K562 (cell line): ENCODE measurements around the gene NR2F6. TPM values are rescaled to one million over a fixed set of nuclear protein-coding genes. Genes with fewer than 3 reads are reported as not detected.

Experiments
- BDP1 ChIP-seq: IDR thresholded peaks from 3 replicates; pipeline ENCODE4 v1.6.1; 2011; ENCODE audit not compliant: insufficient read length, insufficient read depth
- BRD4 ChIP-seq: fragments of 200-600 bp; sonication (generic); IDR thresholded peaks from 2 replicates; pipeline ENCODE4 v1.6.1; 2017; ENCODE audit warnings: inconsistent platforms
- FOS ChIP-seq: IDR thresholded peaks from 3 replicates; pipeline ENCODE4 v1.6.1; 2011; ENCODE audit not compliant: insufficient read length; ENCODE audit errors: extremely low read depth
- FOXA3 ChIP-seq, 2 experiments: fragments of 450-650 bp in 1 of 2; sonication (generic) in 1 of 2; formaldehyde crosslinking; IDR thresholded peaks in 1 of 2; conservative IDR thresholded peaks in 1 of 2; 2 replicates each; pipeline versions ENCODE4 v1.4.0 to v1.8.0; 2020 to 2022; ENCODE audit warnings: mild to moderate bottlenecking in 2 of 2, missing genetic modification reagents in 1 of 2
- HDAC6 ChIP-seq: IDR thresholded peaks from 2 replicates; pipeline ENCODE4 v1.6.1; 2012; ENCODE audit warnings: low read depth, mild to moderate bottlenecking, control low read depth, inconsistent platforms, low read length, moderate library complexity
- POLR2AphosphoS2 ChIP-seq: IDR thresholded peaks from 2 replicates; pipeline ENCODE4 v1.6.1; 2012; ENCODE audit warnings: low read length, improper control_type of control experiment
- REST ChIP-seq, 2 experiments: fragments of 450-650 bp; formaldehyde crosslinking in 1 of 2; IDR thresholded peaks; 2 replicates each; pipeline versions ENCODE4 v1.4.0 to v1.6.1; 2014 to 2020; ENCODE audit warnings: mild to moderate bottlenecking in 2 of 2, borderline replicate concordance in 1 of 2, low read depth in 1 of 2
- SMAD4 ChIP-seq: fragments of 250-450 bp; sonication (Bioruptor Pico); conservative IDR thresholded peaks from 2 replicates; pipeline ENCODE4 v1.8.0; 2021; ENCODE audit warnings: inconsistent platforms, mild to moderate bottlenecking, moderate library complexity
- WHSC1 ChIP-seq: IDR thresholded peaks from one replicate; pipeline ENCODE4 v1.6.1; 2012; ENCODE audit warnings: low read length, control low read depth, inconsistent platforms
- ZFP36 ChIP-seq: fragments of 150-350 bp; IDR thresholded peaks from 2 replicates; pipeline ENCODE4 v1.6.1; 2018; ENCODE audit warnings: low read length, low read depth; ENCODE audit not compliant: partially characterized antibody
- ZNF316 ChIP-seq: fragments of 450-650 bp; IDR thresholded peaks from 2 replicates; pipeline ENCODE4 v1.6.1; 2016
- polyA plus RNA-seq, 8 experiments: library from polyadenylated mRNA; depleted of rRNA in 4 of 8; stranded (reverse) in 5 of 8; unstranded in 3 of 8; fragments of >200 nt; fragmentation: Nextera tagmentation in 2 of 8; fragmentation: Illumina TruSeq in 1 of 8; extraction: Ambion mirVana in 2 of 8; extraction: Trizol in 1 of 8; gene quantifications; 2 replicates each; pipeline versions ENCODE4 v1.2.1 to v1.2.3, GENCODE V29; 2011 to 2014; ENCODE audit warnings: inconsistent platforms in 1 of 8, missing spikeins in 1 of 8
- total RNA-seq, 7 experiments: library from RNA; depleted of rRNA in 6 of 7; stranded (reverse); fragments of >200 nt in 6 of 7; fragmentation: Illumina TruSeq in 2 of 7; extraction: Trizol in 2 of 7; gene quantifications; 2 replicates each; pipeline versions ENCODE4 v1.2.1 to v1.2.3, GENCODE V29; 2011 to 2021; ENCODE audit warnings: low replicate concordance in 1 of 7

The NR2F6 gene
- total and polyA plus RNA-seq, 9 of the 15 experiments (the other 6 are each of a cell fraction or from before 2014, with no cell fraction given), result 0.76 to 97.5 (median 18.8) TPM

GRCh38 chr19:17266975-17267788 lies 21.5 kb upstream of the NR2F6 start, which contains the start of gene BABAM1 (continued):
- TF ChIP-seq REST (IDR thresholded peaks at IDR 0.05; ENCODE audit: borderline replicate concordance) (peak; percentile 98), REST (CRISPR knock-in tag; IDR thresholded peaks at IDR 0.05; ENCODE audit: low read depth) (no peak), POLR2AphosphoS2 (0 out of 2 replicates have a peak, but pooled peaks have one; percentile 53), BDP1 (no peak), FOS (peak; percentile 97), FOXA3 (CRISPR knock-in tag; conservative IDR thresholded peaks at IDR 0.05 in 1 of 2, IDR thresholded peaks at IDR 0.05 in 1 of 2) (no peak), ZFP36 (no peak), BRD4 (peak; percentile 45; the same call in 1 of the 2 replicates), WHSC1 (no peak), ZNF316 (no peak), SMAD4 (CRISPR knock-in tag) (peak; percentile 73), HDAC6 (no peak)
